Nucleus accumbens (tissue), 56 donors: ENCODE results near the gene OR10H1.
A peak's percentile ranks its signal among the peaks of the same experiment; 100 is the strongest.
"Not testable (repeated sequence)": the region's sequence is repeated elsewhere in the genome, so short reads cannot be mapped to it uniquely, and the experiment has no call there.

Experiments used
- DNase-seq, 56 donors: peaks; one replicate each; lab custom pipeline; 2025; lab: John Stamatoyannopoulos, UW

The OR10H1 gene

GRCh38 chr19:15815306-15815705 lies at the start of gene OR10H1:
OR10H1 (minus strand) TSS chr19:15815664; CDS start chr19:15808037, 7,627 bp downstream.
- DNase-seq, result no peak

- no peak for DNase-seq
Measured at GRCh38 chr19:15864824-15865223, 49.4 kb upstream of the OR10H1 start.

GRCh38 chr19:15863272-15863671 lies 47.8 kb upstream of the OR10H1 start:
- DNase-seq, result no peak

GRCh38 chr19:15862444-15862843 lies 47.0 kb upstream of the OR10H1 start:
- no peak for DNase-seq

- DNase-seq, result no peak
Measured at GRCh38 chr19:15860522-15860921, 45.1 kb upstream of the OR10H1 start.

- no peak for DNase-seq
Measured at GRCh38 chr19:15859187-15859586, 43.7 kb upstream of the OR10H1 start.

- no peak for DNase-seq
Measured at GRCh38 chr19:15850385-15850784, 34.9 kb upstream of the OR10H1 start.

- DNase-seq, result no peak
Measured at GRCh38 chr19:15846923-15847322, 31.5 kb upstream of the OR10H1 start.

GRCh38 chr19:15843894-15844222 lies 28.4 kb upstream of the OR10H1 start:
- DNase-seq, result not testable (repeated sequence)

GRCh38 chr19:15843203-15843893 lies 27.9 kb upstream of the OR10H1 start:
- DNase-seq, result no peak

GRCh38 chr19:15841875-15842569 lies 26.6 kb upstream of the OR10H1 start:
- no peak for DNase-seq

- DNase-seq, result no peak
Measured at GRCh38 chr19:15840833-15841232, 25.4 kb upstream of the OR10H1 start.

- DNase-seq, result not testable (repeated sequence)
Measured at GRCh38 chr19:15839888-15840287, 24.4 kb upstream of the OR10H1 start.

GRCh38 chr19:15838351-15838750 lies 22.9 kb upstream of the OR10H1 start:
- no peak for DNase-seq

- peak in 5 of 56 donors; percentile 11 to 39 (median 20) for DNase-seq
Measured at GRCh38 chr19:15837221-15837731, 21.8 kb upstream of the OR10H1 start.

GRCh38 chr19:15836330-15837220 lies 21.1 kb upstream of the OR10H1 start:
- DNase-seq, result peak; percentile 57 to 98 (median 91)

GRCh38 chr19:15835565-15836329 lies 20.3 kb upstream of the OR10H1 start:
- DNase-seq, result peak in 2 of 56 donors; percentile 0 to 1

- DNase-seq, result not testable (repeated sequence)
Measured at GRCh38 chr19:15834232-15834631, 18.8 kb upstream of the OR10H1 start.

GRCh38 chr19:15831626-15832025 lies 16.2 kb upstream of the OR10H1 start:
- DNase-seq, result no peak

GRCh38 chr19:15829786-15830185 lies 14.3 kb upstream of the OR10H1 start:
- no peak for DNase-seq
